ENCODE results near the gene WDR3.
"Not testable (repeated sequence)": the region's sequence is repeated elsewhere in the genome, so short reads cannot be mapped to it uniquely, and the experiment has no call there.

Gene WDR3

DNA sequence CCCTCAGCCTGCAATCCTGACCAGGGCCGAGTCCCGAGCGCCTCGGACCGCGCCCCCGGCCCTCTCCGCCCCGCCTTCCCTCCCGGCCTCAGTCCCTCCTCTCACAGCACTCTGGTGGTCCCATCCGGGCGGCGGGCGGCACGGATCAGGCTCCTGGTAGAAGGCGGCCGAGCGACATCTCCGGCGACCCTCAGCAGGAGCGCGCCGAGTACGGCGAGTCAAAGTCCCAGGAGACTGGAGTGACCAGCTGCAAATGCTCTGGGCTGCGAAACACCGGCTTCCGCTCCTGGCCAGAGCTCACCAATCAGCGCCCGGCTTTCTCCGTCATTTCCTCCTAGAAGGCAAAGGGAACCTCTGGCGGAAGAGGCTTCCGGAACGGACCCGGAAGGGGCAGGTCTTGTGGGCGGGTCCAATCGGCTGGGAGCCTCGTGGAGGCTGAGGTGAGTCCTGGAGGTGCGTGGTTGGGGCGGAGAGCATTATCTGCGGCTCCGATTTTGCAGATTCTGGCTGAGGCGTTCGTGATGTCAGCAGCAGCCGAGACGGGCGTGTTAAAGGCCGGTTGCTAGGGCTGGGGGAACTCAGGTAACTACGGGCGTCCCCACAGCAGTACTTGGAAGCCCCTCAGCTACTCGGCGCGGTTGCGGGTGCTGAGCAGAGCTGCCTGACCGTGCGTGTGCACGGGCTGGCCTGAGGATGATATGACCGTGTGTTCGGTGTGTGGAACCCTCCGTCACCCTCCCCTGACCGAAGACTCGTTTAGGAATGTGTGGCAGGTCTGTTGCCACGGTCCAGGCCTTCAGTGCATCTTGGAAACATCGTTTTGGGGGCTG lies at the start of gene WDR3, which contains the start of gene GDAP2:
Gene WDR3 (plus strand): TSS at position 397 of the 830 bp plus-strand sequence. CDS start 3,581 bp downstream, outside the sequence.
Gene GDAP2 (minus strand): TSS at position 279 of the 830 bp plus-strand sequence. CDS start 9,264 bp downstream, outside the sequence.
- DNase-seq = peak; percentile 95

DNA sequence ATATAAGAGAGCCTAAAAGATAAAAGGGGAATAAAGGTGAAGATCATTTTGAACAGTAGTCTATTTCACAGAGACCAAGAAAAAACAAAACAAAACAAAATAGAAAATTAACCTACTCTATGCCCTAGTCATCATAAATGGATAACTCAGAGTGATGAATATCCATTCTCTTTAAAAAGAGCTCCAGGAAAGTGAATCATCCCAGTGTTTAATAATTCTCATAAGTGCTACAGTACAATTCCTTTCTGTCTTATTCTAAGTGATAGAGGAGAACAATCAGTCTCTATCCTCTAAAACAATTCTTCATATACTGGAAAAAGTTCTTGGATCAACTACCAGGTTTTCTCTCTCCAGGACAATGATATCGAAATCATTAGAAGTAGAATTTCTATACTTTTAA lies 45.9 kb upstream of the WDR3 start:
- no peak for DNase-seq

DNA sequence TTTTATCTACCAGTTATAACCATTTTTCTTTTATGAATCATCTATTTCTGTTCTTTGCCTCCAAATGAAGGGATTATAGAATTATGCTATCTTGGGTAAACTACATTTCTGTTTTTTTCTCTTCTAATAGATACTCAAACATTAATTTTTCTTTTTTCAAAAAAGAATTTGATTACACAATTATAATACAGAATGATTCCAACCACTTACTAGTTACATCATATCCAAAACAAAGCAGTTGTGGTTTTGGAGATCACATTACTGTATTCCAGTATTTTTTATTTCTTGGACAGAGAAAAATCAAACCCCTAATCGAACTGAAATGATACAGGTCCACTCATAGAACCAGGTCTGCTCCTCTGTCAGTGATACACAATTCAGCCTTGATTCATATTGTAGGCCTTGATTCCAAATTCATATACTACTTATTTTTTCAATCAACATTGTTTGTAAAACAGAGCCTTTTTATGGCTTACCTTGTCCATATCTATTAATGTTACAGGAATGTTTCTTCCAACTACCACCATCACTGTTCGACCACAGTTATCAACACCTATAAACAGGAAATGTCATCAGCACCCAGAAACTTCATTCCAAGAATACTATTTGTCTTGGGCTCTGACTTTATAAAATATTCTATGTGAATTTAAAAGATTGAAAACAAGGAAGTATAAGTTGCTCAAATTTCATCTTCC lies 43.3 kb upstream of the WDR3 start:
- no peak for DNase-seq

DNA sequence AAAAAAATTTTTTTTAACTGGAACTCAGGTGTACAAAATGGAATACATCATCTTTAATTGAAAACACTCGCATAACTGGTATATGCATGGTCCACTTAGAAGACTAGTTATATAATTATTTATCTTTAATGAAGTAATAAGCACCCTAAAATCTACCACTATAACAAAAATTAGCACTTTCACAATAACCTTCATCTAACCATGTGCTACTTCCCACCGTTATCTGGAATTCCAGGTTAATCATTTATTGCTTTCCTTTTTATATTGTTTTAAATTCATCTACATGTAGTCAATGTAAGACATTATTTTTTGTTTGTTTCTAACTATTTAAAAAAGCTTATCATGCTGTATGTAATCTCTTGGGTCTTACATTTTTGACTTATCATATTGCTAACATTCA lies 39.1 kb upstream of the WDR3 start:
- no peak for DNase-seq

DNA sequence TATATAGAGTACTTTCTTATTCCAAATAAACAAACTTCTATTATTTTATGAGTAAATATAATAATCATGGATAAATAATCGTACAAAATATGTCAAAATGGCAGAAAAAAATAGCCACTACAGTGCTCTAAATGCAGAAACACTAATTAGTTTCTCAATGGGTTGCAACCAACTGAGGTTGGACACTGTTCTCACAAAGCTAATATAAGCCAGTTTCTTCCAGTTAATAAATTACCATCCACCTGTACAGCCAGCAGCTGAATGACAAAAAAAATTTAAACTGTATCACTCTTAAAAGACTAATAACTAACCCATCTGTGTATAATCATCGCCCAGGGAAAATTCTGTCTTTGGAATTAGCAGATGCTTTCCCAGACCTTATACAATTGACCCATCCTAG lies 37.0 kb upstream of the WDR3 start:
- DNase-seq = no peak

DNA sequence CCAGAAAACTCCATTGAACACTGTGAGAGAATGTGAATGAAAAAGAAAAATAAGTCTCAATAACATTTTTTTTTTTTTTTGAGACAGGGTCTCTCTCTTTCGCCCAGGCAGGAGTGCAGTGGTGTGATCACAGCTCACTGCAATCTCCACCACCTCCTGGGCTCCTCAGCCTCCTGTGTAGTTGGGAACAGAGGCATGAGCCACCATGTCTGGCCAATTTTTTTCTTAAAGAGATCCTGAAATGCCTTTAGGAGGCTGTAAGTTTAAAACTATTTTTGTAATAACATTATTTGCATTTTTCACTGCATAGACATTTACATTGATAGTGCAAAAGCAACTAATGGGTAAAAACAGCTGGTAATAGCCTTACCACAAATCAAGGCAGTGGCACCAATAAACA lies 35.5 kb upstream of the WDR3 start:
- no peak for DNase-seq

DNA sequence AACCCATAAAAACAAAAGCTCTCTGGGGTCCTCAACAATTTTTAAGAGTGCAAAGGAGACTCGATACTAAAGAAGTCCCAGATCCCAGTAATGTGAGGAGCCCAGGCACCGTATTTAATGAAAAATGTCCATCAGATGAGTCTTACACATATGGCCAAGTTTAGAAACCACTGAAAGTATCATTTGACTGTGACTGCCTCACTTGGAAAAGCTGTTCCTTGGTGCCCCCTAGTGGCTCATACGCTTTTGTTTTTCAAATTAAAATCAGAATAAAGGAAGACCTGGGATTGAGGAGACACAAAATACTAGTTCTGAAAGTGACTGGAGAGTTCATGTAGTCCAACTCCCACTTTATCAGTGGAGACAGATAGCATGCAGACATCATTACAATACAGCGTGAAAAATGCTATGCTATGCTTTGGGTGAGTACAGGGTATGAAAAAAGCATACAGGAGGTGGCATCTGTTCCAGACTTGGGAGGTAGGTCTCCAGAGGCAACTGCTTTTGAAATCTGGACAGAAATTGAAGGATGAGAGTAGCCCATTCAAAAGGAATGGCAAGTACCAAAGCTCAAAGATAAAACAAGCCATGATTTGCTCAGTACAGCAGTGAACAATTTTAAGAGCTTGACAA lies 33.9 kb upstream of the WDR3 start:
- DNase-seq = peak; percentile 1

DNA sequence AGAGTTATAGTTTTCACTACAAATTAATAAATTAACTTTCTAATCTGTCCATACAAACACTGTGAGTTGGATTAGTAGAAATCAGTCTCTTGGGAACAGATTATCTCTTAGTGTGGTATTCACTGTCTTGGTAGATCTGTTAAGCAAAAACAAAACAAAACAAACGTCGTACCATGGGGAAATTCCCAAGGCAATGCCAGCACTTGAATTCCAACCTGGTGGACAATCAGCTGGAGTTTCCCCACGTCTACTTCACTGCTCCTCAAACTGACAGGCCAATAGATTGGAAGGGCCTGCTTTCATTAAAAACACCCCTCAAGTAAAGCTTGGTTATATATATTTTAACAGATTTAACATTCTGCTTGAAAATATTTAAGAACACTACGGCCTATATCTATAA lies 32.0 kb upstream of the WDR3 start:
- no peak for DNase-seq

DNA sequence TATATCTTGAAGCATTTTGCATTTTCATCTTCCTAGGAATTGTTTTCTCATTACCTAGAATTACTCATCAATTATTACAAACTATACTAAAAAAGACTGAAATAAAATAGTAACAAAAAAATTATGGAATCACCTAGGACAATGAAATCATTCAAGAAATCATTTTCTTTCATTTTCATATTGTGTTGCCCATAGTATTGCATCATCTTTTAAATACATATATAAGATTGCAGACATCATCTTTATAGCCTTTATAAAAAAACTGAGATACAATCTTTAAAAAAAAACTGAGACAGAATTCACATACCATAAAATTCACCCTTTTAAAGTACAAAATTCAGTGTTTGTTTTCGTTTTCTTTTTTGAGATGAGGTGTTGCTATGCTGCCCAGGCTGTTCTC lies 29.7 kb upstream of the WDR3 start:
- DNase-seq = no peak

DNA sequence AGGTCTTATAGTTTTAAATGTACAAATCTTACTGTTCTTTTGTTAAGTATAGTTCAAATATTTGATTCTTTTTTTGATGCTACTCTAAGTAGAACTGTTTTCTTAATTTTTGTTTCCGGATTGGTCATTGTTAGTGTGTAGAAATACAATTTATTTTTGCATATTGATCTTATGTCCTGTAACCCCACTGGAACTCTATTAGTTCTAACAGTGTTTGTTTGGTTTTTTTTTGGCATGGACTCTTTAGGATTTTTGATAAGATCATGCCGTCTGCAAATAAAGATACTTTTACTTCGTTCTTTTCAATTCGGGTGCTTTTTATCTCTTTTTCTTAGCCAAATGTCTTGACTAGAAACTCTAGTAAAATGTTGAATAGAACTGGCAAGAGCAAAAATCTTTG lies 26.6 kb upstream of the WDR3 start:
- no peak for DNase-seq

DNA sequence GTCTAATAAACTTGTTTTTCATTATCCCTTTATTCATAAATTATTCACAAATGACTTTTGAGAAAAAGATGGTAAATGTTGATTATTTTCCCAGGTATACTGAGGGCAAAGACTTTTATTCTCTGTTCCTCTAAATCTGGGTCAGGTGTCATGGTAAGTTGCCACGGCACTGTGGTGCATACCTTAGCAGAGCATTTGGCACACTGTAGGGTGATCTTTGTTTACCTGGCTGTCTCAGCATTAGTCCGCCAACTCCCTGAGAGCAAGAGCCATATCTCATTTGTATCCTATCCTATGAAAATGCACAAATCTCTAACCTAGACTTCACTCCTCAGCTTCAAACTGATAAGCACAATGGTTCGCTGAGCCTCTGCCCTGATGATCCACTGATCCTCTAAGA lies 25.1 kb upstream of the WDR3 start:
- no peak for DNase-seq

DNA sequence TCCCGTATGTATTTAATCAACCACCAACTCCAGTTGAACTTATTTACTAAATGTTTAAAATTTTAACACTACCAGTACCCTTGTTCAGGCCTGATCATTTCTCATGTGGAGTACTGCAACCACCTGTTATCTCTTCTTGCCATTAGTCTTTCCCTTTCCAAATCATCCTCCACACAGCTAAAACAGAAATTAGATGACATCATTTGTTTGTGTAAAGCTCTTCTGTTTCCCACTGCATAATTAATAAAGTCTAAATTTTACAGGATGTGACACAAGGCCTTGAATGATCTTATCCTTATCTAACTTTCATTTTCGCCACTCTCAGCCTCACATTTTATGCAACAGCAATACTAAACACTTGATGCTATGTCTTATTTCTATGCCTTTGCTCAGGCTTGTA lies 24.5 kb upstream of the WDR3 start:
- DNase-seq = no peak

DNA sequence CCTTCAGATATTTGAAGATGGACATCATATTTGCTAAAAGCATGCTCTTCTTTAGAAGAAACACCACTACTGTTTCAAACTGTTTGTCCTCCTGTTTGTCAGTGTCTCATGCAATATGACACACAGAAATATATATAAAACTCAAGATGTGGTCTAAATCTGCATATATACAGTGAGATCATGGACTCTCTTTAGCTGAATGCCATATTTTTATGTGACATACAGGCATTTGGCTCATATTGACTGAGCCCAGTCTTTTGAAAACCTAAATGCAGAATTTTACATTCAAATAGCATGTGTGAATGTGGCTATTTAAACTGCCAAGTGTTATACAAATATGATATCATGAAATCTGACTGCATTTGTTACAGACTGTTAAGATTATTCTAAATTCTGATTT lies 18.5 kb upstream of the WDR3 start:
- DNase-seq = no peak

DNA sequence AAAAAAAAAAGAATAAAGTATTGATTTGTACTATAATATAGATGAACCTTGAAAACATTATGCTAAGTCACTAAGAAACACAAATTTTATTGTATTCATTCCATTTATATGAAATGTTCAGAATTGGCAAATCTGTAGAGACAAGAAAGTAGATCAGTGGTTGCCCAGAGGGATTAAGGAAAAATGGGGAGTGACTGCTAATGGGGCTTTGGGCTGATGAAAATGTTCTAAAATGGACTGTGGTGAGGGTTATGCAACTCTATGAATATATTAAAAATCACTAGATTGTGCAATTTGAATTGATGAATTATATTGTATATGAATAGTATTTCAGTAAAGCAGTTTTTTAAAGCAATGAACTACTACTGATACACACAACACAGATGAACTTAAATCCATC lies 10.2 kb upstream of the WDR3 start:
- DNase-seq = no peak

DNA sequence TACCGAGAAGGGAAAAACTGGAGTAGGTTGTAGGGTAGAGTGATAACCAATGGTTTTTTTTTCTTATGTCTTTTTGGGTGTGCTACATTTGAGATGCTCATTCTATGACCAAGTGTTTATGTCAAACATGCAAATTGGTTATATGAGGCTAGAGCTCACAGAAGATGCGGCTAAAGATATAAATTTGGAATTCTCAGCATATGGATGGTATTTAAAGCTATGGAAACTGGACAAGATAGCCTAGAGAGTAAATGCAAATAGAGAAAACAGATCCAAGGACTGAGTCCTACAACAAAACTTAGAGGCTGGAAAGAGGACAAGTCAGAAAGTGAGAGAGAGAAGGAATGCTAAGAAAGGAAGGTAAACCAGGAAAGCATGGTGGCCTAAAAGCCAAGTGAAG lies 7.5 kb upstream of the WDR3 start:
- no peak for DNase-seq

DNA sequence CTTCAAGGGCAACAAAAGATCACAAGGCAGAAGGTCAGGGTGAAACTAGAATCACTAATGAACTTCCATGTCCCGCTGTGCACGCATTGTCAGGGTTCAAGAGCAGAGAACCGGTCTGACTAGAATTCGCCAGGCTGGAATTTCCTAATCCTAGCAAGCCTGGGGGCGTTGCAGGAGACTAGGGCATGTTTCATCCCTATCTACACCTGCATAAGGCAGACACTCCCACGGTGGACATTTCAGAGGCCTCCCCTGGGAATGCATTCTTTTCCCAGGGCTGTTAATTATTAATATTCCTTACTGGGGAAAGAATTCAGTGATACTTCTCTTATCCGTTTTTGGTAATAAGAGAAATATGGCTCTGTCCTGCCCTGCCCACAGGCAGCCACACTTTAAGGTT lies 6.8 kb upstream of the WDR3 start:
- not testable (repeated sequence) for DNase-seq

DNA sequence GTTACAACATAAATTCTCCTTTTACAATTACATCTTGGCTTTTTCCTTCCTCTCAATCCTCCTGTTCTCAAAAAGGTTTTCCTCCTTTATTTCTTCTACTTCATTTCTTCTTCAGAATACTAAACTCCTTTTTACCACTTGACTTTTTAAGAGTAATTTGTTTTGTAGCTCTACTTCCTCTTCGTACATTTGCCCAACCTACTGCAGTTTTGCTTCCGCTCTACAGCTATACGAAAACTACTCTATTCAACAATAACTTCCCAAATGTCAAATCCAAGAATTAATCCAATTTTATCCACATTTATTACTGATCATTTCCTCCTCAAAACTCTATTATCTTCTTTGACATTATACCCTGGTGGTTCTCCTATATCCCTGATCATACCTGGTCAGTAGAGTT lies 3.6 kb upstream of the WDR3 start:
- no peak for DNase-seq

DNA sequence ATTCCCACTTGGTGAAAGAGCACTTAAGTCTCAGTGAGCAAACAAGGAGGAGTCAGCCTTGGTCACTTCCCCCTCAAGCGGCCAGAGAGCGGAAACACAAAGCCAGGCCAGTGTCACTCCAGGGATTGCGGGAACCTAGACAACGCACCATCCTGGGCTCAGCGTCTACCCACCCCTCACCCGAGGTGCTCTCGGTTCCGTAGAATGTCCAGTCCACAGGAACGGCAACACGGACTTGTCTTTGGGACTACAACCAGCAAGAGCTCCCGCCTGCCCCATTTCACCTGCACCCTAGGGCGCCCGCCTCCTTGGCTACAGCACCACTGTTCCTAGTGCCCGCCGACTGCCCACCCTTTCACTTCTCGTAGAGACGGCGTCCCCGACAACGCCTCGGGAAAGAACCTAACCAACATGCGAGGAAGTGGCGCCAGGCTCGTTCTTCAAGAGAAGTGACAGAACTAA lies 627 bp upstream of the WDR3 start:
- peak; percentile 40 for DNase-seq

DNA sequence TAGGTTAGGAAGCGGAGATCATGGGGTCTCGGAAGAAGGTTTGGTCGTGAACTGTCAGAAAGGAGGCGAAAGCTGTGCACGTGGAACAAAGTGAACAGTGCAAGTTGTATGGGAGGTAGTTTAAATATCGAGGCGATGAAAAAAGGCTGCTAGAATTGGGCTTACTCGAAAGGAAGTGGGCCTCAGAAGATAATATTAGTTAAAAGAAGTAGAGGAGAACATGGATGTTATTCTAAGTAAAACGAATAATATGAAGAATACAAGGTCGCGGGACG lies 571 bp downstream of the WDR3 start:
- DNase-seq = no peak

DNA sequence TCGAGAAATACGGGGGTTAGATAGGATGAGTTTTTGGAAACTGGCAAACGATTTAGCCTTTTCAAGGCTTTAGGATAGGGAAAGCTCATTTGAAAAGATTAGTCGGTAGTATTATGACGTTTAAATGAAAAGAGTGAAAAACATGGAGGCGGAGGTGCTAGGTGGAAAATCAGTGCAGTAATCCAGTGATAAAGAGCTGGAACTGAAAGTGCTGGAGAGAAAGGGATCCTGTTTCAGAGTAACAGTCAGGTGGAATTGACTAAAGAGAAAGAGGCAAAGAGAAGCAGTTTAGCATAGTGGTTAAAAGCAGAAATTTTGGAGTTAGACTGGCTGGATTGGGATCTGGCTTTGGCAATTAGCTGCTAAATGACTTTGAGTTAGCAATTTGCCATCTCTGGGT lies 945 bp downstream of the WDR3 start:
- DNase-seq = no peak

DNA sequence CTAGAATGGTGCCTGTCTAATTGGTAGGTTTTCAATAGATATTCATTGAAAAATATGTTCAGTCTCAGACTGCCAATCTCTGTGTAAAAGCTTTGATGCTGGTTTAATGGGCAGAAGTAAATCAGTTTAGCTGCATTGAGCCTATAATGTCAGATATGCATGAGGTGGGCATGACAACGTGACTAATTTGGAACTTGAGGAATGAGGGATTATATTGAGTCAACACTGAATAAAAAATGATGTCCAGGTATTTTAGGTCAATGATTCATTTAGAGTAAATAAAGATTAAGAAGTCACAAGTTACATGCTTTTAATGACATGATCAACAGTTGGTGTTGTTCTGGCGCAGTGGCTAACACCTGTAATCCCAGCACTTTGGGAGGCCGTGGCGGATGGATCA lies 3.0 kb downstream of the WDR3 start:
- no peak for DNase-seq

DNA sequence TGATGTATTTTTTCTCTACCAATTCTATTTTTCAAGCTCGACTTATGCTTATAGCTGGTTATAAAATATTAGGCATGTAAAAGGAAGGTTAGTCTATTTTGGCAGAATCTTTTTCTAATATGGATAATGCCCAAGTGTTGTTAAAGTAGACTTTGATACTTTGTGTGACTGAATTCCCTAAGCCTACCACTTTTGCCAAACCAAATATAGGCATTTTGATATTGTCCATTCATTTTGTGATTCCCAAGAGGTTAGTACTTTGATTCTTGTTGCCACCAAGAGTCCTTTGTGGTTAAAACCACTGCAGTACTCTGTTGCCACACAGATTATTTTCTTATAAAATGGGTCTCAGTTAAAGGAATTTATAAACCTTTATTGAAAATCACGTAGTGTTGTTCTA lies 4.2 kb downstream of the WDR3 start:
- DNase-seq = no peak

DNA sequence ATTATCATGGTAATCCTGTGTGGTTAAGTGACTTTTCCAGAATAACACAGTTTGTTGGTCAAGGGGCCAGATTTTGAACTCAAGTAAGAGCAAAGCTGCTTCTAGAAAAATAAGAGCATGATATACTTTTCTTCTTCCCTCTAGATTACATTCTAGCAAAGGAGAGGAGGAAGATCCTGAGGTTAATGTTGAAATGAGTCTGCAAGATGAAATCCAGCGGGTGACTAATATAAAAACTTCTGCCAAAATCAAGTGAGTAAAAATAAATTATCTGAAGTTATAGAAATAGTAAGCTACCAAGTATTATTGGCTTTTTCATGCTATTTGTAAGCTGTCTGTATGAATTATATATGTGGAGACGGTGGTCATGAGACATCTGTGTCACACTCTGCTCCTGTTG lies 12.8 kb downstream of the WDR3 start:
- no peak for DNase-seq

DNA sequence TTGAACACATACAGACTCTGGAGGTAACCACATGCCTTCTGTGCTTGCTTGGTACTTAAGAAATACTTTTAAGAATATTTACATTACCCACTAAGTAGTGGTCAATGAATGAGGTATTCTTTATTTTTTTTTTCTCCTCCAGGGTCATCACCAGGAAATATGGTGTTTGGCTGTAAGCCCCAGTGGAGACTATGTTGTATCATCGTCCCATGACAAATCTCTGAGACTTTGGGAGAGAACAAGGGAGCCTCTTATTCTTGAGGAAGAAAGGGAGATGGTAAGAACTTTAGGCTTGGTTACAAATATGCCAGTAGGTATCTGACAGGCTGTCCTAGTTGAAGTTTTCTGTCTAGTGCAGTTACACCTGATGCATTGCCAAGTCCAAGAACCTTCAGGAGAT lies 22.8 kb downstream of the WDR3 start:
- no peak for DNase-seq
